HG03520 (cell line): Measurements from ENCODE around the gene TPM3.
"Not testable (repeated sequence)": the region's sequence is repeated elsewhere in the genome, so short reads cannot be mapped to it uniquely, and the experiment has no call there.

Source experiments
- ATAC-seq: cut with Tn5 transposase; IDR thresholded peaks from one replicate; pipeline ENCODE4 v1.9.1; 2021; ENCODE audit warnings: mild to moderate bottlenecking, moderate library complexity; ENCODE audit not compliant: unreplicated experiment

The TPM3 gene

GRCh38 chr1:154170547-154171222, 21.2 kb downstream of the TPM3 start:
- ATAC-seq, result no peak

- no peak for ATAC-seq
These were observed 24.4 kb downstream of the TPM3 start for GRCh38 chr1:154167461-154167860.

GRCh38 chr1:154166207-154166606, 25.7 kb downstream of the TPM3 start:
- no peak for ATAC-seq

GRCh38 chr1:154159554-154159953, 32.3 kb downstream of the TPM3 start:
- ATAC-seq, result no peak

- ATAC-seq, result no peak
These were observed 33.4 kb downstream of the TPM3 start for GRCh38 chr1:154158307-154159125.

GRCh38 chr1:154157520-154158306, 34.2 kb downstream of the TPM3 start:
- peak; percentile 69 for ATAC-seq

- ATAC-seq, result no peak
These were observed 36.6 kb downstream of the TPM3 start for GRCh38 chr1:154155251-154155650.

- no peak for ATAC-seq
These were observed 37.2 kb downstream of the TPM3 start, which contains the start of gene NUP210L for GRCh38 chr1:154154534-154155191. NUP210L (minus strand) TSS chr1:154155073.

GRCh38 chr1:154154053-154154452, 37.8 kb downstream of the TPM3 start:
- no peak for ATAC-seq

- ATAC-seq, result no peak
These were observed 40.6 kb downstream of the TPM3 start for GRCh38 chr1:154151311-154151710.

- ATAC-seq, result no peak
These were observed 43.1 kb downstream of the TPM3 start for GRCh38 chr1:154148807-154149206.

GRCh38 chr1:154147505-154147904, 44.4 kb downstream of the TPM3 start:
- ATAC-seq, result not testable (repeated sequence)

GRCh38 chr1:154145986-154146385, 45.9 kb downstream of the TPM3 start:
- no peak for ATAC-seq

- no peak for ATAC-seq
These were observed 49.5 kb downstream of the TPM3 start for GRCh38 chr1:154142358-154142757.

GRCh38 chr1:154141240-154141639, 50.7 kb downstream of the TPM3 start:
- ATAC-seq, result no peak

GRCh38 chr1:154137888-154138287, 54.0 kb downstream of the TPM3 start:
- no peak for ATAC-seq

GRCh38 chr1:154133256-154133655, 58.6 kb downstream of the TPM3 start:
- ATAC-seq, result no peak

GRCh38 chr1:154129391-154129970, 62.4 kb downstream of the TPM3 start:
- no peak for ATAC-seq

- not testable (repeated sequence) for ATAC-seq
These were observed 68.7 kb downstream of the TPM3 start for GRCh38 chr1:154123205-154123604.

GRCh38 chr1:154117642-154118041, 74.3 kb downstream of the TPM3 start:
- no peak for ATAC-seq

- no peak for ATAC-seq
These were observed 76.7 kb downstream of the TPM3 start for GRCh38 chr1:154115180-154115579.
